ENCODE results near the gene ZC3H4.
A peak's percentile ranks its signal among the peaks of the same experiment; 100 is the strongest.

Gene ZC3H4

DNA sequence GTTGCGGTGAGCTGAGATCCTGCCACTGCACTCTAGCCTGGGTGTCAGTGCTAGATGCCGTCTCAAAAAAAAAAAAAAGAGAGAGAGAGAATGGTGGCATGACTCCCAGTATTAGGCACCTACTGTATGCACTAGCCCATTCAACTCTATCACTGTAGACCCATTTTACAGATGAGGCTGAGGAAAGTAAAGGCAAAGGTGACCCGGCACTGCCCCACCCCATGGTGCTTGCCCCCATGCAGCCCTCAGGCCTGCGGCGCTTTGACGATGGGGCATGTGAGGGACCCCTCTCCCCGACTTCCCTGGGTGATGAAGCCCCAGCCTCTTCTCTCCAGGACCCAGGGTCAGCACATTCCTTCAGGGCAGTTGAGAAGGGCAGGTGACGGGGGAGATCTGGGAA, 86.7 kb downstream of the ZC3H4 start:
- peaks cover 30% of the 10 kb centered on the region for H3K27me3 Mint-ChIP-seq
- peaks cover 3% of the 10 kb centered on the region for H3K9me3 Mint-ChIP-seq
- no peak for DNase-seq (ENCODE audit: low spot score in 2 of 2)
- no peak overlapping the region for H3K4me3 Mint-ChIP-seq
- peaks cover 10% of the 10 kb centered on the region for H3K4me1 Mint-ChIP-seq
- H3K27ac Mint-ChIP-seq = no peak overlapping the region
- ATAC-seq (ENCODE audit: low read depth) = no peak
- H3K36me3 Mint-ChIP-seq = no peaks in the 10 kb centered on the region

DNA sequence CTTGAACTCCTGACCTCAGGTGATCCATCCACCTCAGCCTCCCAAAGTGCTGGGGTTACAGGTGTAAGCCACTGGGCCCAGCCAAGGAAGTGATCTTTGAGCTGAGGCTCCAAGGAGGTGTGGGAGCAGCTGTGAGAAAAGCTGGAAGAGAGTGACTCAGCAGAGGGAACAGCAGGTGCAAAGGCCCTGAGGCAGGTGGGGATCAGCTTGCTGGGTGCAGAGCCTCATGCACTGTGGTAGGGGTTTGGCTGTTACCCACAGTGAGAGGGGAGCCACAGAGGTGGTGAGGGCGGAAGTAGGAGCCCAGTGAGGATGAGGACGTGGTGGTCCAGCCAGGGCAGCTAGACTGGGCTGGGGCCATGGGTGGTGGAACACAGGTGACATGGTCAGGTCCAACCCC, 87.4 kb downstream of the ZC3H4 start:
- H3K4me1 Mint-ChIP-seq = peaks cover 12% of the 10 kb centered on the region
- peaks cover 3% of the 10 kb centered on the region for H3K9me3 Mint-ChIP-seq
- no peak for ATAC-seq (ENCODE audit: low read depth)
- H3K4me3 Mint-ChIP-seq = no peak overlapping the region
- peaks cover 32% of the 10 kb centered on the region for H3K27me3 Mint-ChIP-seq
- no peak overlapping the region for H3K27ac Mint-ChIP-seq
- DNase-seq (ENCODE audit: low spot score in 2 of 2) = no peak
- no peaks in the 10 kb centered on the region for H3K36me3 Mint-ChIP-seq

DNA sequence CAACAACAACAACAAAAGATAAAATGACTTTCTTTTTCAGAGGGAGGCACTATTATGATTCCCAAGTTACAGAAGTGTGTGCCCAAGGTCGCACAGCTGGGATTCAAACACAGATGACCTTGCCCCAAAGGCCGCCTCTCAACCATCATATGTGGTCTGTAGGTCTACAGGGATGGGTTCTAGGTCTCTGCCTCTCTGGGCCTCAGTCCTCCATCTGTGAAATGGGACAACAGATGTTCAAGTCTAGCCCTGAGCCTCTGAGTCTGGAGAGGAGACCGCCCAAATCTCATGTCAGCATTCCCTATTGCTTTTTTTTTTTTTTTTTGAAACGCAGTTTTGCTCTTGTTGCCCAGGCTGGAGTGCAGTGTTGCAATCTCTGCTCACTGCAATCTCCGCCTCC, 89.1 kb downstream of the ZC3H4 start:
- peaks cover 28% of the 10 kb centered on the region for H3K27me3 Mint-ChIP-seq
- H3K36me3 Mint-ChIP-seq = no peaks in the 10 kb centered on the region
- H3K27ac Mint-ChIP-seq = no peak overlapping the region
- H3K4me3 Mint-ChIP-seq = no peak overlapping the region
- DNase-seq (ENCODE audit: low spot score in 2 of 2) (no peak), ATAC-seq (ENCODE audit: low read depth) (no peak)
- peaks cover 13% of the 10 kb centered on the region for H3K4me1 Mint-ChIP-seq
- H3K9me3 Mint-ChIP-seq = peaks cover 3% of the 10 kb centered on the region

DNA sequence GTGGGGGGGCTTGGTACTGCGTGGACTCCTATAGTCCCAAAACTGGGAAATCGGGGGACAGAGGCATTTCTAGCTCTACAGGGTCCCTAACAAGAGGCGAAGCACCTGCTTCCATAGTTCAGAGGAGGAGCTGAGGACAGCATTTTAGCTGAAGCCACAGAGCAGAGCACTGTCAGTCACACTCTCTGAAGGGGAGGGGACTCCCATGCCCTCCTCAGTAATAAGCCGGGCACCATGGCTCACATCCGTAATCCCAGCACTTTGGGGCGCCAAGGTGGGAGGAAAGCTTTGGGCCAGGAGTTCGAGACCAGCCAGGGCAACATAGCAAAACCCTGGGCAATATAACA, 90.2 kb downstream of the ZC3H4 start:
- H3K27me3 Mint-ChIP-seq = peaks cover 28% of the 10 kb centered on the region
- DNase-seq (ENCODE audit: low spot score in 2 of 2) = no peak
- H3K9me3 Mint-ChIP-seq = peaks cover 3% of the 10 kb centered on the region
- peaks cover 13% of the 10 kb centered on the region for H3K4me1 Mint-ChIP-seq
- no peak overlapping the region for H3K27ac Mint-ChIP-seq
- no peak for ATAC-seq (ENCODE audit: low read depth)
- no peaks in the 10 kb centered on the region for H3K36me3 Mint-ChIP-seq
- H3K4me3 Mint-ChIP-seq = no peak overlapping the region

DNA sequence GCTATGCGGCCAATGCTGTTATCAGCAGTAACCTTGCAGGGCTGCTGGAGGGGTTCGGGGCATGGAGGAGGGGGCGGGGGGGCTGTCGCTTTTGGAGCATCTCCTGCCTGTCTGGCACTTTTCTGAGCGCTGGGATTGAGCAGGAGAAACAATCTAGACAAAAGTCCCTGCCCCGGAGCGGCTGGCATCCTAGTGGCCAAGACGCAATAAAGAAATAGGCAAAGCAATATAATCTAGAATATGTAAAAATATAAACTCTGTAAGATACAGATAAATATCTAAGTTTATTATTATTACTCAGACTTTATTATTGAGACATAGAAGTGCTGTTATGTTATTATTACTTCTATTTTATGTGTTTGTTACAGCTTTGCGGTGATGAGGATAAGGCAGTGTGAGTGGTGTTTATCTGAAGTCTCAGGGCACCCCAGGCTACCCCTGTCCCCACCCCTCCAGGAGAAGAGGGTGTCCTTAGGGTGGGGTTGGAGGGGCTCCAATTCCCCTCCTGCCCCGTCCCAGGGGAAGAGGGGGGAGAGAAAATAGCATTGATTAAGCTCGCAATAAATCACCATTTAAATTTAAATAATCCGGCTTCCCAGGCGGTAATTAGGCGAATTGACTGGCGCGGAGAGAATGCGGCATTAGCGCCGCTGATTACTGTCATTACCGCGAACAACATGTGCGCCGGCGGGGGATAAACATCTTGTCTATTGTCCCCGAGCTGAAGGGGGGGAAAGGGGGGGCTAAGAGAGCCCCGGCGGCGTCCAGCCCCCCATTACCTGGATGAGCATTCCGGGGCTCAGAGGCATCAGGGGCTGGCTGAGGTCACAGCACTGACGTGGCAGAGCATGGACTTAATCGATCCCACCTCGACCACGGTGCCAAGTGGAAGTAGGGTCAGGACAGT, 90.8 kb downstream of the ZC3H4 start:
- H3K4me1 Mint-ChIP-seq = peaks cover 11% of the 10 kb centered on the region
- H3K9me3 Mint-ChIP-seq = peaks cover 3% of the 10 kb centered on the region
- no peaks in the 10 kb centered on the region for H3K36me3 Mint-ChIP-seq
- H3K27ac Mint-ChIP-seq = no peak overlapping the region
- ATAC-seq (ENCODE audit: low read depth) = no peak
- H3K27me3 Mint-ChIP-seq = peaks cover 27% of the 10 kb centered on the region
- H3K4me3 Mint-ChIP-seq = no peak overlapping the region
- DNase-seq (ENCODE audit: low spot score in 2 of 2) = no peak

DNA sequence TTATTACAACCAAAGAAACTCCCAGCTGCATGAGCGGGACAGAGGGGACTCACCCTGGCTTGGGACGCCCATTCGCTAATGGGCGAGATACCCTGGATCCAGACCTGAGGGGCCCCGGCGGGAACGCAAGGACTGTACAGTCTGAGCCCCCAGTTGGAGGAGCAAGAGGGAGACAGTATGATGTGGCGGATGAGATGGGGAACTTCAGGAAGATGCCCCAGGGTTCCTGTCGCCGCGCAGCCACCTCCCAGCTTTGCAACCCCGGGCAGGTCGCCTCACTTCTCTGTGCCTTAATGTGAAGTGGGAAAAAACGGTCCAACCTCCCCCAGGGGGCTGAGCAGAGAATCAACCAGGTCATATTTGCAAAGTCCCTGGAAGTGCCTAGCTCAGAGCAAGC, 91.4 kb downstream of the ZC3H4 start:
- no peak overlapping the region for H3K4me3 Mint-ChIP-seq
- DNase-seq (ENCODE audit: low spot score in 2 of 2) (no peak), ATAC-seq (ENCODE audit: low read depth) (no peak)
- H3K27ac Mint-ChIP-seq = no peak overlapping the region
- H3K36me3 Mint-ChIP-seq = no peaks in the 10 kb centered on the region
- peaks cover 21% of the 10 kb centered on the region for H3K27me3 Mint-ChIP-seq
- H3K4me1 Mint-ChIP-seq = peaks cover 8% of the 10 kb centered on the region
- peaks cover 3% of the 10 kb centered on the region for H3K9me3 Mint-ChIP-seq

DNA sequence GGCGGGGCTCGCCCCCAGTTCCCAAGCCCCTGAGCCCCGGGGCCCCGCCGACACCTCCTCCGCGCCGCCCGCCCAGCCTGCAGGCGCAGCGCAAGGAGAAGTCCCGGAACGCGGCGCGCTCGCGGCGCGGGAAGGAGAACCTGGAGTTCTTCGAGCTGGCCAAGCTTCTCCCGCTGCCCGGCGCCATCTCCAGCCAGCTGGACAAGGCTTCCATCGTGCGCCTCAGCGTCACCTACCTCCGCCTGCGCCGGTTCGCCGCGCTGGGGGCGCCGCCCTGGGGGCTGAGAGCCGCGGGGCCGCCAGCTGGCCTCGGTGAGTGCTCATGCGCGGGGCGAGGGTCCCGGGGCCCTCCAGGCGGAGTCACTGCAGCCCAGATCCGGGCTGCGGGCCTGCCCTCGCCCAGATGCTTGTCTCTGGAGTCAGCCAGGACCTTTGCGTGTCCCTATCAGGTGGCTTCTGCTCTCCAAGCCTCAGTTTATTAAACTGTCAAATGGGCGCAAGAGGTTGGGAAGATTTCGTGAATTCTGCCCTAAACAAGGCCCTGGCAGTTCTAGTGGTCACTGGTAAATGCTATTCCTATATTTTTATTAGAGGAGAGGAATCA, 91.9 kb downstream of the ZC3H4 start:
- H3K4me3 Mint-ChIP-seq = peak overlapping the region; percentile 65

DNA sequence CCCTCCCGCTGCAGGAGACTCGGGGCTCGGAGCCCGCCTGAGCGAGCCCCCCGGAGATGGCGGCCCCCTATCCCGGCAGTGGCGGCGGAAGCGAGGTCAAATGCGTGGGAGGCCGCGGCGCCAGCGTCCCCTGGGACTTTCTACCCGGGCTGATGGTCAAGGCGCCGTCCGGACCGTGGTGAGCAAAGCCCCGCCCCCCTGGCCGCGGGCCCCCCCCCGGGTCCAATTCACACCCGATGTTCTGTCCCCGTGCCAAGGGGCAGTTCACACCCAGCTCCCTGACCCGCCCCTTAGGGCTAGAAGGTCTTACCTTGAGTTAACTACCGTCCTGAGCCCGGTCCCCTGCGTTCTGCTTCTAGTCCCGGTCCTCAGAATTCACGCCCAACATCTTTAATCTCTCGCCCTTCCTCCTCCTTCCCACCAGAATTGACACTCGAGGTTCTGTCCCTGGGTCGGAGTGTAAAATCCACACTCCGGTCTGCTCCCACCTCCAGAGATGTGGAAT, 92.5 kb downstream of the ZC3H4 start:
- Mint-ChIP-seq H3K27ac (no peak overlapping the region), H3K27me3 (peaks cover 18% of the 10 kb centered on the region), H3K4me3 (peak overlapping the region; percentile 65), H3K36me3 (no peaks in the 10 kb centered on the region), H3K4me1 (peaks cover 8% of the 10 kb centered on the region), H3K9me3 (peaks cover 1% of the 10 kb centered on the region)
- DNase-seq (ENCODE audit: low spot score in 2 of 2) (no peak), ATAC-seq (ENCODE audit: low read depth) (no peak)

More for the DNA sequence above, 91.9 kb downstream of the ZC3H4 start:
- DNase-seq (ENCODE audit: low spot score in 2 of 2) (no peak), ATAC-seq (ENCODE audit: low read depth) (no peak)
- Mint-ChIP-seq H3K36me3 (no peaks in the 10 kb centered on the region), H3K9me3 (peaks cover 3% of the 10 kb centered on the region), H3K27me3 (peaks cover 21% of the 10 kb centered on the region), H3K27ac (no peak overlapping the region), H3K4me1 (peaks cover 8% of the 10 kb centered on the region)

DNA sequence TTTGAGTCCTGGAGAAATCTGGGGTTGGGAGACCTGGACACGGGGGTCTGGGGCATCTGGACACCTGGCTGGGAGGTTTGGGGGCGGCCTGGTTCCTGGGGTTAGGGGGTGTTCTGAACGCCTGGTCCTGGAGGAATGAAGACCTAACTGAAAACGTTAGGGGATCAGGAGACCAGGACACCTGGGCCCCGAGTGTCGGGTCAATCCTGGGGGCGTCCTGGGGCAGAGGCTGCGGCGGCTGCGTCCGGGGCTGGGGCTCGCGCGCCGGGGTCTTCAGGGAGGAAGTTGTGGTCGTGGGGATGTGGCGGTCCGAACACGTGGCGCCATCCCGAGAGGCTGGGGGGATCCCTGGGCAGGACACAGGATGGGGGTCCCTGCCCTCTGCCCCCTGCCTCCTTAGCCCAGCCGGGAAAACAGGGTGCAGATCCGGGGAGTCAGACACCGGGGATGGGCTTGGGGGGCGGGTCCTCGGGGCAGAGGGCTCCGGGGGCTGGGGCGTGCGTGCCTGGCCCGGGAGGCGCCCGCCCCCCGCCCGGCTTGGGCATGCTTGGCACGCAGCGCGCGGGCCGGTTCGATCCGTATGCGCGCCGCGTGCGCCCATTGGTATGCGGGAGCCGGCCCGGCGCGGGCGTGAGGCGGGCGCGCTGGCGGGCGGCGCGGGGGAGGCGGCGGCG, 93.3 kb downstream of the ZC3H4 start:
- DNase-seq (ENCODE audit: low spot score in 2 of 2) (no peak), ATAC-seq (ENCODE audit: low read depth) (peak; percentile 21)
- Mint-ChIP-seq H3K27ac (no peak overlapping the region), H3K36me3 (no peaks in the 10 kb centered on the region), H3K9me3 (no peaks in the 10 kb centered on the region), H3K4me3 (peak overlapping the region; percentile 41), H3K4me1 (peaks cover 8% of the 10 kb centered on the region), H3K27me3 (peaks cover 14% of the 10 kb centered on the region)

DNA sequence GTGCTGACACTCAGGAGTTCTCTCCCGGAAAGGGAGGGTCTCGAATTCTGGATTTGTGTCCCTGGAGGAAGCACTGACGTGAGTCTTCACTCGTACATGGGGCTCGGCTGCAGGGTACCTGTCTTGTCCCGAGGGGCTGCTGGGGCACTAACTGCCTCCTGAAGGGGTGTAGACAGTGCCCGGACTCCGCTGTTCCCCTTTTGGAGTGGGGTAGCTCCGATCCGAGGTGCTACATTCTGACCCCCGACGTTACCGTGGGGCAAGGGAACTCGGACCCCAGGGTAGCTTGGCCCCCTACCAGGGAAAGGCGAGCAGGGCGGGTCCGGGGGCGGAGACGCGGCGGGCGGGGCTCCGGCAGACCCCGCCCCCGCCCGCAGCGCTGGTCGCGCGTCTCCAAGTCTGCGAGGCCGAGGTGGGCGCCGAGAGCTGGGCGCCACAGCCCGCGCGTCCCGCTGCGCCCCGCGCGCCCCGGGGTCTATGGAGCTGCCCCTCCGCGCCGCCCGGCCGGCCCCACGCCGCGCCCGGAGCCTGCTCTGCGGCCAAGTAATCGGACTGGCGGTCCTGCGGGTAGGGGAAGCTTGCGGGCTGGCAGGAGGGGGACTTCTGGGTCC, 94.0 kb downstream of the ZC3H4 start, which contains the start of gene NPAS1:
NPAS1 (plus strand) TSS at position 407 of the 611 bp plus-strand sequence. CDS start 1,211 bp downstream, outside the sequence.
- no peak within 1 kb of the TSS for H3K27ac Mint-ChIP-seq
- H3K4me3 Mint-ChIP-seq = peak within 1 kb of the TSS; percentile 52
- H3K4me1 Mint-ChIP-seq = peaks cover 8% of the 10 kb centered on the region
- no peaks in the 10 kb centered on the region for H3K9me3 Mint-ChIP-seq
- H3K36me3 Mint-ChIP-seq = no peaks in the 10 kb centered on the region
- no peak for DNase-seq (ENCODE audit: low spot score in 2 of 2)
- peak; percentile 26 for ATAC-seq (ENCODE audit: low read depth)
- H3K27me3 Mint-ChIP-seq = peaks cover 14% of the 10 kb centered on the region

DNA sequence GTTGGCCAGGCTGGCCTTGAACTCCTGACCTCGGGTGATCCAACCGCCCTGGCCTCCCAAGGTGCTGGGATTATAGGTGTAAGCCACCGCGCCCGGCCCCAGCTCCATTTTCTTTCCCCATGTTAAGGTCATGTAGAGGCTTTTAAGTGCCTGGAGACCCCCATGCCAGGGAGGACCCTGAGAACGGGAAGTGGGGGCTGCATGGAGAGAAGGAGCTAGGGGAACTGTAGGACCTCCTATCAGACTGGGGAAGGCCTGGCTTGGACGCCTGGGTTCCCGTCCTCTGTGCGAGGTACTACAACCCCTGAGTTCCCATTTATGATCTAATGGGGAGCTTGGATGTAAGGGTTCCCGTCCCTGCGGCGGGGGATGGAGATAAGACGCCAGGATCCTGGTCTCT, 94.7 kb downstream of the ZC3H4 start:
- peak overlapping the region; percentile 52 for H3K4me3 Mint-ChIP-seq
- no peak for ATAC-seq (ENCODE audit: low read depth)

More for the DNA sequence above, 94.7 kb downstream of the ZC3H4 start:
- peaks cover 12% of the 10 kb centered on the region for H3K27me3 Mint-ChIP-seq
- no peaks in the 10 kb centered on the region for H3K36me3 Mint-ChIP-seq
- H3K27ac Mint-ChIP-seq = no peak overlapping the region
- DNase-seq (ENCODE audit: low spot score in 2 of 2) = no peak
- H3K9me3 Mint-ChIP-seq = no peaks in the 10 kb centered on the region
- peaks cover 8% of the 10 kb centered on the region for H3K4me1 Mint-ChIP-seq
